ENCODE data around the gene UCKL1.
"Not testable (repeated sequence)": the region's sequence is repeated elsewhere in the genome, so short reads cannot be mapped to it uniquely, and the experiment has no call there.

The UCKL1 gene

GRCh38 chr20:63979229-63979556, 23.0 kb upstream of the UCKL1 start:
- no peak for DNase-seq (ENCODE audit: extremely low spot score)
- ChIA-PET CTCF (interaction anchor here (0.6 to 2.1 kb wide), 3 partner anchors 59 to 458 kb away, joined by 3 to 7 read pairs (median 5); no protein-coding TSS in a partner anchor), POLR2A (interaction anchor here (1.1 to 2.3 kb wide), 3 partner anchors 11 to 459 kb away, joined by 3 to 11 read pairs (median 5); partner anchors contain the start of genes PPDPF and TCEA2)
- no peak for TF ChIP-seq BHLHE40 (IDR thresholded peaks at IDR 0.05; ENCODE audit: borderline replicate concordance)
- TF ChIP-seq ELF4 (IDR thresholded peaks at IDR 0.05): no peak
- no peak for TF ChIP-seq FOXK2 (IDR thresholded peaks at IDR 0.05)
- TF ChIP-seq SUZ12 (IDR thresholded peaks at IDR 0.05): no peak
- no peak for TF ChIP-seq HDGF (IDR thresholded peaks at IDR 0.05; ENCODE audit: borderline replicate concordance)
- TF ChIP-seq LEF1 (IDR thresholded peaks at IDR 0.05; ENCODE audit: borderline replicate concordance): no peak
- TF ChIP-seq FOXM1 (IDR thresholded peaks at IDR 0.05; ENCODE audit: borderline replicate concordance): no peak

DNA sequence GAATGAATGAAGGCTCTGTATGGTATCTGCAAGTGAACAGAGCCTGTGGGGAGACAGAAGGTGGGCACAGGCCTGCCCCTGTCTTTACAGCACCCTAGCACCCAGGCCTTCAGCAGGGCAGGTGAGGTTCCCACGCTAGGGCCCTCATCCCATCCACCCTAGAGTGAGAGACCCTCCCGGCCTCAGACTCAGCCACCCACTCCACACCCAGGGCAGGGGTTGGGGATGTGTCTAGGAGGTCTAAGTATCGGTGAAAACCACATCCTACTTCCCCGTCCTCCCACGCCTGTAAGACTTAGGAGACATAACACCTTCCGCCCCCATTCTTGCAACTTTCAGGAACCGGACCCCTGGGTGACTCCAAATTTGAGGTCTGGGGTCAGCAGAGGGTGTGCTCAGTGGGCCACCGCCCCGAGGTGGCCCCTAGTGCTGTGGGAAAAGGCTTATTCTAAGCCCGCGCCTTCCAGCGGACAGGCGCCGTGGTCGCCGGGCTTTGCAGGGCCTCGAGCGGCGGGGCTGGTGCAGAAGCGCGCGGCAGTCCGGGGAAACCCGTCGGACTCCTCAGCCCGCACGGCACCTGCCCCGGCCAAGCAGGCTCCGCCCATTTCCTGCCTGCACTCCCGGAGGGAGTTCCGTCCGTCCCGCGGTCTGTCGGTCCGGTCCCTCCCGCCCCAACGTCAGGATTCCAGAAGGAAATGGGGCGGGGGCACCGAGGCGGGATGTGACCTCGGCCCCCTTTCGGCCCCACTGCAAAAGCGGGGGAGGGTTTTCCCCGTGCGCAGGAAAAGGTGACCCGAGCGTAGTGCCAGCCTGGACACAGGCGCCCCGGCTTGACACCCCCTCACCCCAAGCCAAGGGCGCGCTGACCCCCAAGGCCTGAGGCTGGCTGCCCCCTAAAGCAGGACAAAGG, 22.4 kb upstream of the UCKL1 start:
- ChIA-PET POLR2A (interaction anchor here (1.1 to 2.3 kb wide), 4 partner anchors 12 to 458 kb away, joined by 3 to 11 read pairs (median 6); partner anchors contain the start of genes PPDPF, TPD52L2 and UCKL1), CTCF (interaction anchor here (2.1 kb wide), 1 partner anchor 141 kb away, joined by 5 read pairs; no protein-coding TSS in a partner anchor)
- peak; percentile 47 for TF ChIP-seq L3MBTL2 (conservative IDR thresholded peaks at IDR 0.05)
- no peak for TF ChIP-seq CTBP1 (IDR thresholded peaks at IDR 0.05; ENCODE audit: borderline replicate concordance)
- DNase-seq (ENCODE audit: extremely low spot score): peak; percentile 48

GRCh38 chr20:63977739-63978276, 21.6 kb upstream of the UCKL1 start:
- TF ChIP-seq FOXM1 (IDR thresholded peaks at IDR 0.05; ENCODE audit: borderline replicate concordance): no peak
- TF ChIP-seq FOXK2 (IDR thresholded peaks at IDR 0.05): no peak
- no peak for TF ChIP-seq L3MBTL2 (conservative IDR thresholded peaks at IDR 0.05)
- no peak for TF ChIP-seq SP1 (IDR thresholded peaks at IDR 0.05)
- TF ChIP-seq CTBP1 (IDR thresholded peaks at IDR 0.05; ENCODE audit: borderline replicate concordance): no peak
- POLR2A ChIA-PET: interaction anchor here (0.9 to 1.5 kb wide), 3 partner anchors 22 to 113 kb away, joined by 4 to 6 read pairs (median 5); partner anchors contain the start of genes TCEA2, TPD52L2 and UCKL1
- DNase-seq (ENCODE audit: extremely low spot score): no peak
- CTCF ChIA-PET: interaction anchor here (0.6 kb wide), 1 partner anchor 69 kb away, joined by 4 read pairs; no protein-coding TSS in a partner anchor

GRCh38 chr20:63976980-63977738, 20.9 kb upstream of the UCKL1 start:
- ChIA-PET POLR2A (interaction anchor here (0.9 to 1.5 kb wide), 3 partner anchors 21 to 112 kb away, joined by 4 to 6 read pairs (median 5); partner anchors contain the start of genes TCEA2, TPD52L2 and UCKL1), CTCF (interaction anchor here (0.6 kb wide), 1 partner anchor 68 kb away, joined by 4 read pairs; no protein-coding TSS in a partner anchor)
- TF ChIP-seq L3MBTL2 (conservative IDR thresholded peaks at IDR 0.05): no peak
- TF ChIP-seq HDGF (IDR thresholded peaks at IDR 0.05; ENCODE audit: borderline replicate concordance): no peak
- DNase-seq (ENCODE audit: extremely low spot score): no peak

DNA sequence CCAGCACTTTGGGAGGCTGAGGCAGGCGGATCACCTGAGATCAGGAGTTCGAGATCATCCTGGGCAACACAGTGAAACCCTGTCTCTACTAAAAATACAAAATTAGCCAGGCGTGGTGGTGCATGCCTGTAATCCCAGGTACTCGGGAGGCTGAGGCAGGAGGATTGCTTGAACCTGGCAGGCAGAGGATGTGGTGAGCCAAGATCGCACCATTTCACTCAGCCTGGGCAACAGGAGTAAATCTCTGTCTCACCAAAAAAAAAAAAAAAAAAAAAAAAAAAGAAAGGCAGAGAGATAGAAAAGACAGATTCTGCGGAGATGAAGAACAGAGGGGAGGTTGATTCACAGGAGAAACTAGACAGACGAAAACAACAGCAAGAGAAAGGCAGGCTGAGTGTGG, 20.3 kb upstream of the UCKL1 start:
- CTCF ChIA-PET; POLR2A ChIA-PET; DNase-seq (ENCODE audit: extremely low spot score): not testable (repeated sequence)

DNA sequence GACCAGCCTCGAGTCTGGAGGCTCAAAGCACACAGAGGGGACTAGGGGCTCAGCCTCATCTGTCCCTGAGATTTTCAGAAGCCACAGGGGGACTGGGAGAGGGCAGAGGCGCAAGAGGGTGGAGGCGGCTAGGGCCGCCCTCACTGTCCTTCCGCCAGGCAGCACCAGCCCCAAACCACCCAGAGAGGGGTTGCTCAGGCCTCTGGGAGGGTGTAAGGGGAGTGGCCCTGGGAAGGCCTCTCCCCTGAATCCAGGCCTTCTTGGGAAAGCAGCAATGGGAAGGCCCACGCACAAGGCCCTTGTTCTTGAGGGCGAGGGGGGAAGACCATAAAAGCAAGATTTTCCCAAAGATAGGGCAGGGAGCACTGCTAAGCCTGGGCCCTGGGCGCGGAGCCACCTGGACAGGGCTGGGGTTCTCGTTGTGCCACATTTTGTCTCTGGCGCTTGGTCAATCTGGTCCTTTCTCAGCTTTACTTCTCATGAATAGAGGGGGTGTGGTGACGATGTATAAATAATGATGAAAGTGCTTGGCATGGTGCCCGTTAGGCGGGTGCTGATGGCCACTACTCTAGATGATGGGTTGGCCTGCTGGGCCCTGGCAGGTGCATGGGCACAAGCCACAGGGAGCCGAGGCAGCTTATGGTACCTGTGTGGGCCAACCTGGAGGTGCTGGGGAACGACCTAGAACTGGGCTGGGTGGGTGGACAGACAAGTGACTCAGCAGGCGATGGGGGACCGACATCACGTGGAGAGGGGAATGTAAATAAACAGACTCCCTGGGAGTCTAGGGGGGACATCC, 18.4 kb upstream of the UCKL1 start:
- CTCF ChIA-PET: interaction anchor here (0.5 to 1.3 kb wide), 5 partner anchors 16 to 437 kb away, joined by 3 to 4 read pairs (median 3); no protein-coding TSS in a partner anchor
- POLR2A ChIA-PET: interaction anchor here (0.7 to 1.4 kb wide), 2 partner anchors 88 kb away, joined by 3 read pairs; partner anchors contain the start of gene TCEA2
- TF ChIP-seq HDGF (IDR thresholded peaks at IDR 0.05; ENCODE audit: borderline replicate concordance) (no peak), BHLHE40 (IDR thresholded peaks at IDR 0.05; ENCODE audit: borderline replicate concordance) (no peak), ARNT (IDR thresholded peaks at IDR 0.05) (no peak), FOXM1 (IDR thresholded peaks at IDR 0.05; ENCODE audit: borderline replicate concordance) (no peak), ELF4 (IDR thresholded peaks at IDR 0.05) (no peak), L3MBTL2 (conservative IDR thresholded peaks at IDR 0.05) (no peak), SUZ12 (IDR thresholded peaks at IDR 0.05) (no peak), FOXA1 (IDR thresholded peaks at IDR 0.05) (no peak), SP1 (IDR thresholded peaks at IDR 0.05) (no peak), CTBP1 (IDR thresholded peaks at IDR 0.05; ENCODE audit: borderline replicate concordance) (no peak), LEF1 (IDR thresholded peaks at IDR 0.05; ENCODE audit: borderline replicate concordance) (no peak), ZNF384 (IDR thresholded peaks at IDR 0.05) (no peak), FOXK2 (IDR thresholded peaks at IDR 0.05) (no peak), TARDBP (IDR thresholded peaks at IDR 0.05) (no peak), PKNOX1 (IDR thresholded peaks at IDR 0.05) (no peak), NFRKB (IDR thresholded peaks at IDR 0.05) (no peak)
- DNase-seq (ENCODE audit: extremely low spot score): no peak
